SW 1271 (cell line): ENCODE data around the gene BNC2.
A peak's percentile ranks its signal among the peaks of the same experiment; 100 is the strongest.

Experiments used
- DNase-seq, 2 experiments: peaks; one replicate each; lab custom pipeline; 2025; lab: John Stamatoyannopoulos, UW

BNC2 gene

GRCh38 chr9:16715404-16715803, 155.1 kb downstream of the BNC2 start:
- no peak for DNase-seq

- no peak for DNase-seq
These were observed 157.7 kb downstream of the BNC2 start for GRCh38 chr9:16712787-16713186.

GRCh38 chr9:16710888-16711287, 159.6 kb downstream of the BNC2 start:
- DNase-seq = no peak

- no peak for DNase-seq
These were observed 160.5 kb downstream of the BNC2 start for GRCh38 chr9:16709924-16710323.

- DNase-seq = no peak
These were observed 161.6 kb downstream of the BNC2 start for GRCh38 chr9:16708656-16709435.

- DNase-seq = peak; percentile 40 to 83
These were observed 165.3 kb downstream of the BNC2 start for GRCh38 chr9:16705111-16705604.

- DNase-seq = peak in 1 of 2 experiments; percentile 83
These were observed 166.1 kb downstream of the BNC2 start for GRCh38 chr9:16704116-16705110.

GRCh38 chr9:16701347-16701746, 169.1 kb downstream of the BNC2 start:
- DNase-seq = no peak

- no peak for DNase-seq
These were observed 176.9 kb downstream of the BNC2 start for GRCh38 chr9:16693616-16694015.

GRCh38 chr9:16690628-16691027, 179.8 kb downstream of the BNC2 start:
- no peak for DNase-seq

GRCh38 chr9:16690205-16690604, 180.3 kb downstream of the BNC2 start:
- no peak for DNase-seq

GRCh38 chr9:16689351-16689938, 181.0 kb downstream of the BNC2 start:
- DNase-seq = no peak

- no peak for DNase-seq
These were observed 181.7 kb downstream of the BNC2 start for GRCh38 chr9:16688814-16689213.

- no peak for DNase-seq
These were observed 182.6 kb downstream of the BNC2 start for GRCh38 chr9:16687678-16688369.

GRCh38 chr9:16683326-16683725, 187.1 kb downstream of the BNC2 start:
- no peak for DNase-seq

GRCh38 chr9:16682273-16682672, 188.2 kb downstream of the BNC2 start:
- no peak for DNase-seq

GRCh38 chr9:16681652-16681987, 188.8 kb downstream of the BNC2 start:
- no peak for DNase-seq

- no peak for DNase-seq
These were observed 189.4 kb downstream of the BNC2 start for GRCh38 chr9:16680975-16681651.

GRCh38 chr9:16680541-16680940, 189.9 kb downstream of the BNC2 start:
- DNase-seq = no peak

GRCh38 chr9:16679327-16679821, 191.1 kb downstream of the BNC2 start:
- no peak for DNase-seq

GRCh38 chr9:16676519-16676918, 194.0 kb downstream of the BNC2 start:
- no peak for DNase-seq
